ENCODE measurements around the gene MADCAM1.
"Not testable (repeated sequence)": the region's sequence is repeated elsewhere in the genome, so short reads cannot be mapped to it uniquely, and the experiment has no call there.

Gene MADCAM1

DNA sequence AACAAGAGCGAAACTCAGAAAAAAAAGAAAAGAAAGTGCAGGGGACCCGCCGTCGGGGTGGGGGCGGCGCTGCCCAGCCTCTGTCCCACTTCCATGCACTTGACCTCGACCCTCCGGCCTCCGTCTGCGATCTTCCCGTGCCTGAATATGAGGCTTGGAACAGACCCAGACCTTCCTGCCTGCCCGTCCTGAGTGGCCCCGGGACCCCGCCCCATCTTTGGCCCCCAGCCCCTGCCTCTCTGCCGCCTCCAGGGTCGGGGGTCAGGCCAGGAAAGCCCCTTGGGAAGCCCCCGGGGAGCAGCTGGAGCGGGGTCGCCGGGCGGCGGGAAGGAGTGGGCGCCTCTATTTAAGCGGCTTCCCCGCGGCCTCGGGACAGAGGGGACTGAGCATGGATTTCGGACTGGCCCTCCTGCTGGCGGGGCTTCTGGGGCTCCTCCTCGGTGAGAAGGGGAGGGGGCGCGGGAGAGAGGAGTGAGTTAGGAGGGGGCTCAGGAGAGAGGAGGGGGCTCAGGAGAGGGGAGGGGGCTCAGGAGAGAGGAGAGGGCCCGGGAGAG, at the start of gene MADCAM1:
Gene MADCAM1, plus strand, starts transcription at position 375 of the 554 bp plus-strand sequence. Its CDS starts 14 bp downstream, at position 389.
- FAIRE-seq, result no peak

DNA sequence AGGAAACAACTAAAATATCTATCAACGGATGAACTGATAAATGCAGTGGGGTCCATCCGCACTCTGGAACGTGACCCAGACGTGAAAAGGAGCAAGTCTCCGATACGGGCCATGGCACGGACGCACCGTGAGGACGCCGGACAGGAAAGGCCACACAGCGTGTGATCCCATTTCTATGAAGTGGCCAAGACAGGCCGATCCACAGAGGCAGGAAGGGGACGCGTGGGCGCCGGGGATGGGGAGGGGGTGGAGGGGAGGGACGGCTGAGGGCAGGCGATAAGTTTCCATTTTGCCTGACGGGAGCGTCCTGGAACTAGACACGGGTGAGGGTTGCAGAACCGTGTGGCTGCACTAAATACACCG, 49.2 kb upstream of the MADCAM1 start:
- no peak for FAIRE-seq

DNA sequence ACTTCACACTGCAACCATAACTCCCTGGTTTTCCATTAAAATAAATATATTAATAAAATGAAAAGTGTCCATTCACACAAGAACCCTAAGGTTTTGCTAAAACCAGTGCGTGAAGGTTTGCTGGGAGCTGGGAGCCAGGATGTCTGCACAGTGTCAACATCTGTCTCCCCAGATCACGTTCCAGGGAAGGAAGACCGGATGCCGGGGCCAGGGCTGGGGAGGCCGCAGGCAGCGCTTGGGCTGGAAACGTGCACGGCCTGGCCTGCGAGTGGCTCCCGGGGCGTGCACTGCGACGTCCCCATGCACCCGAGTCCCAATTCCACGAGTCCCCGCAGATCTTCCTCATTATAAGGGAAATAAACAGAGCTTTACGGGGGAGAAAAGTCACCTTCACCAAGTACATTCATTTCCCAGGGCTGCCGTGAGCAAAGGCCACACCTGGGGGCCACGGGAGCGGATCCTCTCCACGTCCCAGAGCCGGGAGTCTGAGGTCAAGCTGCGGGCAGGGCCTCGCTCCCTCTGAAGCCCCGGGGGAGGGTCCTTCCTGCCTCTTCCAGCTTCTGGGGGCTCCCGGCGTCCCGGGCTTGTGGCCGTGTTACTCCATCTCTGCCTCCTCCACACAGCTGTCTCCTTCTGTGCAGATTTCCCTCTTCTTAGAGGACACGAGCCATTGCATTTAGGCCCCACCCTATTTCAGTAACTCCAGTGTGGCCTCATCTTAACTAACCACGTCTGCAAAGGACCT, 48.3 kb upstream of the MADCAM1 start:
- no peak for FAIRE-seq

DNA sequence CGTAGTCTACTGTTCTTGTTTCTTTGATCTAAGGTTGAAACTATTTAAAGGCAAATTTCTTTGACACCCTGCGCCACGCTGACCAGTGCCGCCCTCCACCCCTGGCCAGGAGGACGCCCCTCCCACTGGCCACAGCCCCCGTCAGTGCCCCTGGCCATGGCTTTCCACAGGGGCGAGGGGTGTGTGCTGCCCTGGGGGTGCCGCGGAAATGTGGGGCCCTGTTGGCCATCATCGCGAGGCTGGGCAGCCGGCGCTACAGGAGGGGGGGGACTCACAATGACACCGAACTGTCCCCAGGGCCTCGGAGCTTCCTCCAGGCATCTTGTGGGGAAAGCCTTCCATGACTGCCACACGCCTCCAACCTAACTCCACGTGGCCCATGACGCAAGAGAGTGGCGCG, 46.4 kb upstream of the MADCAM1 start:
- no peak for FAIRE-seq

DNA sequence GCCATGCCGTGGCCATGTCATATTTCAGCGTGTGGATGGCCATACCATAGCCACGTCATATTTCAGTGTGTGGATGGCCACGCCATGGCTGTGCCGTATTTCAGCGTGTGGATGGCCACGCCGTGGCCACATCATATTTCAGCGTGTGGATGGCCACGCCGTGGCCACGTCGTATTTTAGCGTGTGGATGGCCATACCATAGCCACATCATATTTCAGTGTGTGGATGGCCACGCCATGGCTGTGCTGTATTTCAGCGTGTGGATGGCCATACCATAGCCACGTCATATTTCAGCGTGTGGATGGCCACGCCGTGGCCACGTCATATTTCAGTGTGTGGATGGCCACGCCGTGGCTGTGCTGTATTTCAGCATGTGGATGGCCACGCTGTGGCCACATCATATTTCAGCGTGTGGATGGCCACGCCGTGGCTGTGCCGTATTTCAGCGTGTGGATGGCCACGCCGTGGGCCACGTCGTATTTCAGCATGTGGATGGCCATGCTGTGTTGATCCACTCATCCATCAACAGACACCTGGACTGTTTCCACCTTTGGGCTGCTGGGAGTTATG, 45.3 kb upstream of the MADCAM1 start:
- FAIRE-seq, result not testable (repeated sequence)

DNA sequence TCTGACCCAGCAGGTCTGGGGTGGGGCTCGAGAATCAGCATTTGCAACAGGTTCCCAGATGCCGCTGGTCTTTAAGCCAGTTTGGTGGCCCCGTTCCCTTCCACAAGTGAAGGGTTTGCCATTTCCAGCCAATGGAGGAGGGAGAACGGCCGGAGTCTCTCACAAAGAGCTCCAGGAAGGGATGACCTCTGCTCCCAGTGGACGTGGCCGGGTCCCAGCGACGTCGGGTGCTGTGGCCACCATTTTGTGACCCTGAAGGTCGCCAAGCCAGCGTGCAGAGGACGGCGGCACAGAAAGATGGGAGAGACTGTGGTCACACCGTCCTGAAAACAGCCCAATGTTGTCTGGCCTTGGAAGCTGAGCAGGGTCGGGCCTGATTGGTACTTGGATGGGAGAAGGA, 43.5 kb upstream of the MADCAM1 start:
- no peak for FAIRE-seq

DNA sequence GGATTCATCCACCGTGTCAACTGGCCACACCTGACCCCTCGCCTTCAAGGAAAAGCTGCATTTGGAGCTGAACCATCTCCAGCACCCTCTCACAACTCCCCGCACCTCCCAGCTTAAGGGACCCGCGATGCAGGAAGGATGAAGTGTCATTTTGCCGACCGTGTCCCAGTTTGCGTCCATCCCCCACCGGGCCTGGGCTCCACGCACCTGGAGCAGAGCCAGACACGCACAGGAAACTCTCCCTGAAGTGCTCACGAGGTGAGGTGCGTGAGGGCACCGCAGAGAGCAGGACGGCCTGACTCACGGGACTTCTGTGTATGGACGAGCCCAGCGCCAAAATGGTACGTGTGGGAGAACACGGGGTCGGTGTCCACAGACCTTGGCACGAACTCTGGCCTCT, 42.7 kb upstream of the MADCAM1 start:
- FAIRE-seq, result no peak

DNA sequence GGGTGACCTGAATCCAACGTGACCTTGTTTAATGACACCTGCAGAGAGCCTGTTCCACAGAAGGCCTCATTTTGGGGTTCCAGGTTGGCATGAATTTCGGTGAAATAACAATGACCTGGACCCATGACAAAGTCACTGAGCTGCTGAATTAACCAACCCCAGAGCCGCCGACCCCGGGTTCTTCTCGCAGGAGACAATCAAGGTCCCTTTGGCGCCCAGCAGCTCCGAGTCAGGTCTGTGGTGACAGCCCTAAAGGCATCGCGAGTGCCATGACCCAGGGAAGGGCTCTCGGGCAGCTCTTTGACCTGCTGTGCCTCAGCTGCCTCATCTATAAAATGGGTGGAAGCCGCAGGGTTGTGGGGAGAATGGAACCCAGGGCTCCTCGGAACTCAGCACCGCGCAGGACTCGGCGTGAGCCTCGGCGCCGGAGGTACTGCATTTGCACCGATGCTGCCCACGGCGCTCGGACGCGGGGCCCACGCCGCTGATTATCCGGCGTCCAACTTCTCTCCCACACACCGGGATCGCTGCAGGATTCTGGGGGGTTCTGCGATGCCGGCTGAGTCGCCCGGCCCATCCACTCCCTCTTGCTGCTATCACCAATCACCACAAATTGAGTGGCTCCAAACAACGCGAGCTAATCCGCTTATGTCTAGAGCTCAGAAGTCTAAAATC, 41.1 kb upstream of the MADCAM1 start:
- no peak for FAIRE-seq

DNA sequence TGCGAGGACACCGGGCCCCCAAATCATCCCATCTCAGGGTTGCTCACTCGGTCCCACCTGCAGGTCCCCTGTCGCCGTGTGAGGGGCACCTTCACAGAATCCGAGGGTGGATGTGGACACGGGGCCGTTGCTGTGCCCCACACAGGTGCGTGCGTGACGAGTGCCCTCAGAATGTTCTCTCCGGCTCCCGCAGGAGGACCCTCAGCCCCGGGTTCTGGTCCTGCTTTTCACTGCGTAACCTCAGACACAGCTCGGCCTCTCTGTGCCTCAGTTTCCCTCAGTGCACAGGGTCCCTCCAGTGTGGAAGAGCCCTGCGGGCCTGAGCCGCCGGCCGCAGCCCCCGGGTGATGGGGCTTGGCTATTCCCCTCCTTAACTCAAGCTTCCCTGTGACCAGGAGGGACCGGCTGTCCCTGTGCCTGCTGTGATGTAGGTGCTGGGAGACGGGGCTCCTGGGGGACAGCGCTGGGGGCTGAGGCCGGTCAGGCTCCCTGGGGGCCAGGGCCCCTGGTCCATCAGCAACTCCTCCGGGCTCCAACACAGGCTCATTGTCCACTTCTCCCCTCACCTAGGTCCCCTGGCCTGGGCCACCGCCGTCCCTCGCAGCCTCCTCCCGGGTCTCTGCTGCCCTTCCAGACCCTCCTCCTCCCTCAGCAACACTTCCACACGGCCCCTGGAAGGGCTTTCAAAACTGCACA, 40.3 kb upstream of the MADCAM1 start:
- no peak for FAIRE-seq

DNA sequence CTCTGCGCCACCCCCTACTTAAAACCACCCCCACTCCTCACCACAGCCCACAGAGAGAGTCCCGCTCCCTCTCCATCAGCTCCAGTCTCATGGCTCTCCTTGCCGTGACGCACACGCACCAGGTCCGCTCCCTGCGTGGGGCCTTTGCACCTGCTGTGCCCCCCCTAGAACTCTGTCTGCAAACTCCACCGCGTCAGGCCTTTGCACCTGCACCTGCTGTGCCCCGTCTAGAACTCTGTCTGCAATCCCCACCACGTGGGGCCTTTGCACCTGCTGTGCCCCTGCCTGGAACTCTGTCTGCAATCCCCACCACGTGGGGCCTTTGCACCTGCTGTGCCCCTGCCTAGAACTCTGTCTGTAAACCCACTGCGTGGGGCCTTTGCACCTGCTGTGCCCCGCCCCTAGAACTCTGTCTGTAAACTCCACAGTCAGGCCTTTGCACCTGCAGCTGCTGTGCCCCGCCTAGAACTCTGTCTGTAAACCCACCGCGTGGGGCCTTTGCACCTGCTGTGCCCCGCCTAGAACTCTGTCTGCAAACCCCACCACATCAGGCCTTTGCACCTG, 39.7 kb upstream of the MADCAM1 start:
- FAIRE-seq, result no peak

DNA sequence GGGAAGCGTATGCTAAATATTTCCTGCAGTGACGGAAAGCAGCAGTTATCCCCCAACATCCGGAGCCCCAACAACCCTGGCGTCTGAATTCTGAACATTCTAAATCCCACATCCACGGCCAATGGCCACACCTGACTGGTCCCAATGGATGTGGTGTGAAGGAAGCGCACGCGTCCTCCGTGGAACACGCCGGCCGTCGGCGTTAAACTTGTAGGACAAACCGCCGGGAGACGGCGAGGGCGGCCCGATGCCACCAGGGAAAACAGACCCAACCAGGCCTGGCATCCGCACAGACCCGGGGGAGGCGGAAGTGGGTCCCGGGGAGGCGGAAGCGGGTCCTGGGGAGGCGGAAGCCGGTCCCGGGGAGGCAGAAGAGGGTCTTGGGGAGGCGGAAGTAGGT, 38.6 kb upstream of the MADCAM1 start:
- no peak for FAIRE-seq

DNA sequence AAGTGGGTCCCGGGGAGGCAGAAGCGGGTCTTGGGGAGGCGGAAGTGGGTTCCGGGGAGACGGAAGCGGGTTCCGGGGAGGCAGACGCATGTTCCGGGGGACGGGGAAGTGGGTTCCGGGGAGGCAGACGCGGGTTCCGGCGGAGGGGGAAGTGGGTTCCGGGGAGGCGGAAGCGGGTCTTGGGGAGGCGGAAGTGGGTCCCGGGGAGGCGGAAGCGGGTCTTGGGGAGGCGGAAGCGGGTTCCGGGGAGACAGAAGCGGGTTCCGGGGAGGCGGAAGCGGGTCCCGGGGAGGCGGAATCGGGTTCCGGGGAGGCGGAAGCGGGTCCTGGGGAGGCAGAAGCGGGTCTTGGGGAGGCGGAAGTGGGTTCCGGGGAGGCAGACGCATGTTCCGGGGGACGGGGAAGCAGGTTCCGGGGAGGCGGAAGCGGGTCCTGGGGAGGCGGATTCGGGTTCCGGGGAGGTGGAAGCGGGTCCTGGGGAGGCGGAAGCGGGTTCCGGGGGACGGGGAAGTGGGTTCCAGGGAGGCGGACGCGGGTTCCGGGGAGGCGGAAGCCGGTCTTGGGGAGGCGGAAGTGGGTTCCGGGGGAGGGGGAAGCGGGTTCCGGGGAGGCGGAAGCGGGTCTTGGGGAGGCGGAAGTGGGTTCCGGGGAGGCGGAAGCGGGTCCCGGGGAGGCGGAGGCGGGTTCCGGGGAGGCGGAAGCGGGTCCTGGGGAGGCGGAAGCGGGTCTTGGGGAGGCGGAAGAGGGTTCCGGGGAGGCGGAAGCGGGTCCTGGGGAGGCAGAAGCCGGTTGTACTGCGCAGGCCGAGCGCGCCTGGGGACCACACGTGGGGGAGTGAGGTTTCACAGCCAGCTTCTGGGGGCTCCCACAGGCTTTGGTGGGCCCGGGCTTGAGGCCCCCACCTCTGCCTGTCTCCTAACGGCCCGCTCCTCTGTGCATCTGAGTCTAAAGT, 37.9 kb upstream of the MADCAM1 start:
- no peak for FAIRE-seq

DNA sequence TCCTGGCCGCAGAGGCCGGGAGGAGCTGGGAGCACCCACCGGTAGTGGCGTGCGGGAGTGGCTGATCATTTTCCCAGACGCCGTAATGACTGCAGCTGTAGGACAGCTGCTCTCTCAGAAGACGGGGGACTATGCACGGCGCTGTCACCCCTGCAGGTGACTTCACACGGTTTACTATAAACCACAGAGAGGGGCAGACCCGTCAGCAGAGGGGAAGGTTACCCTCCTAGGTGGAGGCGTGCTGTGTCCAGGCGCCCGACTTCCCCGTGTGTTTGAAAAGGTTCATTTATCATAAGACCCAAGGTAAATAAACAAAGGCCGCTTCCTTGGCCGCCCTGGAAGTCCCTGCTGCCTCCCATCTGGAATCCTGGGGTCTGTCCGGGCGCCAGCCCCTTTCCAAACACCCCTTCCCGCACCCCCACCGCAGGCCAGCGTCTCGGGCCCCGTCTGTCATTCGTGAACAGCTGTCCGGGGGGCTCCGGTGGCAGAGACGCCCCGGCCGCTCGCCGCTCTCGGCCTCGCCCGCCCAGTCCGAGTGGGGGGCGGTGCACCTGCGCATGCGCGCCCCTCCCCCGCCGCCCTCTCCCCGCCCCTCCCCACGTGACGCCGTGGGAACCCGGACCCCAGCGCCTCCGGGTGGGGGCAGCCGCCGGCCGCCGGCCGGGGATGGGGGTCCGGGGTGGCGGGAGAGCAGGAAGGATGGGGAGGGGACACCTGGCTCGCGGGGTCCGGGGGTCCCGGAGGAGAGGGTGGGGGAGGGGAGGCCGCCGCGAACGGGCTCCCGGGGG, 36.4 kb upstream of the MADCAM1 start:
- FAIRE-seq, result no peak

DNA sequence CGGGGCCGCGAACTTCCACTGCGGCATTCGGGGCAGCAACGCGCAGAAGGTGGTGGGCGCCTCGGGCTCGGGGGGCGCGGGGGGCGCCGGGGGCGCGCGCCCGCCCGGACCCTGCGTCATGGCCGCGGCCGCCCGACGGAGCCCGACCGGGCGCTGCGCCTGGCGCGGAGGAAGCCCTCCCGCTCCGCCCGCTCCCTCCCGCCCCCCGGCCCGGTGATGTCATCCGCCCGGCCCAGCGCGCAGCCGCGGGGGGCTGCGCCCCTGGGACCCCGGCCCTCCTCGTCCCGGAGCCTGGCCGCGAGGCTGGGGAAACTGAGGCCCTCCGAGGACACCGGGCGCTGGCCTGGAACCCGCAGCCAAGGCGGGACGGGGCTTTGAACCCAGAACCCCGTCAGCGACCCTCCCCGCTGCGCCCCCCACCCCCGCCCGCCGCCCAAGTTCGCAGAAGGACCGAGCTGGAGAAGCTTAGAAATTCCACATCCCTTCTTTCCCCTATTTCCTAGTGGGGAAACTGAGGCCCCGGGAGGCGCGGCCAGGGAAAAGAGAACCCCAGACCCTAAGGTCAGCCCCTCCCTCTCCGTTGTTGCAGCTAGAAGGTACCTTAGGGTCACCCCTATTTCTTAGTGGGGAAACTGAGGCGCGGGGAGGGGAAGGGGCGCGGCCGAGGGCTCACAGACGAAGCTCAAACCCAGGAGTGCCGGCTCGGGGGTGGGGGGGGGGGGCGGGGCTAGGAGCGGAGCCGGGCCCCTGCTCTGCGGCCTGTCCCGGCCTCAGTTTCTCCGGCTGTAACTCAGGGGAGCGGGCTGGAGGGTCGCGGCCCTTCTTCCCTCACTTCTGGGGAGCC, 35.2 kb upstream of the MADCAM1 start, which contains the start of gene SHC2:
Gene SHC2, minus strand, starts transcription at position 157 of the 844 bp plus-strand sequence. Its CDS starts 37 bp downstream, at position 120.
- no peak for FAIRE-seq

DNA sequence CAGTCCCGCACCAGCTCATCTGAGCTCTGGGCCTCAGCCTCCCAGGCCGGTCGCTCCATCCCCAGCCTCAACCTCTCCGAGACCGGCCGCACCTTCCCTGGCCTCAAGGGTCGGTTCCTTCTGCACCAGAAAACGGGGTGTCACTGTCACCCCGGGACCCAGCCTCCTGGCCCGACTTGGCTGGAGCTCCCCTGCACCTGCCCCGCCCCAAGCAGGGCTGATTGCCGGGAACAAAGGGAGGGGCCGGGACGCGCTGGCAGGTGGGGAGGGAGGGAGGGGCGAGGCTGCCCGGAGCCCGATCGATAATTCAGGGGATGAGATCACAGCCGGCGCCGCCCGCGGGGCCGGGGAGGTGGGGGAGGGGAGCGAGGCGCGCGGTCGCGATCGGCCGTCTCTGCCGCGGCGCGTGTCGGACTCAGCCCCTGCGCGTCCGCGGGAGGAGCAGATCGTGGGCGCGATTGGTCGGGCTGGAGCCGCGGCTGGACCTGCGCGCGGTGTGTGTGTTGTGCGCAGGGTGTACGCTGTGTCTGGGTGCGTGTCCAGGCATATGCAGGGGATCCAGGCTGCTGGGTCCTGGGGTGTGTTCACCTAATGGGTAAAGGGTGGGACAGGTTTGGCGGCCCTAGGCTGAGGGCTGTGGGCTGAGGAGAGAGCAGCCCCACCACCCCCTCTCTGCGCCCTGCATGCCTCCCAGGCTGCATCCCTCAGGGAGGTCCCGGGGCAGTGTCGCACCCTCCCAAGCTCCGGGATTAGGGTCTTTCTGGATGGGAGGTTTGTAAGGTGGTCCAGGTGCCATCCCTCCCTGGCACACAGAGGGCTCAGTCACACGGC, 34.4 kb upstream of the MADCAM1 start:
- no peak for FAIRE-seq

DNA sequence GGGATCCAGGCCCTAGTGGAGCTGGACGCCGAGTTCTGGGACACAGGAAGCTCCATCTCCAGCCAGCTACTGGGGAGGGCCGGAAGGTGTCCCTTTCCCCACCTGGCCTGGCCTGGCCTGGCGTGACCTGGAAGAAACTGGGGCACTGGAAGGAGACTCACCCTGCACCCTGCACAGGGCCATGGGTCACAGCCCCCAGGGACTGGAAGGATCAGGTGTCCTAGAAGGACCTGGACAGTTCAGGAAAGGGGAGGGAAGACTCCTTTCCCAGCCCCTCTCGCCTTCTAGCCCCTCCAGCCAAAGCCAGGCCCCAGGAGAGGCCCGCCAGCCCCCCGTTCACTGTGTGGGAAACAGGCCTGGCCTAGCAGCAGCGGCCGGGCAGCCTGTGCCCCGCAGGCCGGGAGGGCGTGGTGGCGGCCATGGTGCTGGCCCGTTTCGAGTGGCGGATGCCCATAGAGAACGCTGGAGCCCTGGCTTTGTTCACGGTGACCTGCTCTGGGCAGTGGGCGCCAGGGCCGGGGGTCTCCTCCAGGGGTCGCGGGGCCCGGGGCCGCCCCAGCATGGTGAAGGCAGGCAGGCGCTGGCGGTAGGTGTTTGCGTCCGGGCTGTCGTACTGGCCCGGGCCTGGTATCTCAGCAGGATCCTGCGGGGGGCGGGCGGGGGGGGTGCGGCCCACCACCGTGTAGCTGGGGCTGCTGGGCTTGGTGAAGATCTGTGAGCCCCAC, 32.6 kb upstream of the MADCAM1 start:
- FAIRE-seq, result no peak

DNA sequence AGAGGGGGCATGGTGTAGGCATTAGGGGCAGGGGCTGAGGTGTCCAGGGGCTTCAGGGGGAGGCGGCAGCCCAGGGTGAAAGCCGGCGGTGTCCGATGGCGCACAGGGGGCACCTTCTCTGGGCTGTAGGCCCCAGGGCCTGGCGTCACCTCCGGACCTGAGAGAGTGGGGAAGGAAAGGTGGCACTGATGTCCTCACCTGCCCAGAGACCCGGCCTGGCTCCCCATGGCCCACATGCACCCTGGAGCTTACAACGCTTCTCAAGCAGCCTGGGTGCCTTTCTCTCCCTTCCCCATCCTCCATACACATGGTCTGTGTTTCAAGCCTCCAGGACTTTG, 32.1 kb upstream of the MADCAM1 start:
- no peak for FAIRE-seq

DNA sequence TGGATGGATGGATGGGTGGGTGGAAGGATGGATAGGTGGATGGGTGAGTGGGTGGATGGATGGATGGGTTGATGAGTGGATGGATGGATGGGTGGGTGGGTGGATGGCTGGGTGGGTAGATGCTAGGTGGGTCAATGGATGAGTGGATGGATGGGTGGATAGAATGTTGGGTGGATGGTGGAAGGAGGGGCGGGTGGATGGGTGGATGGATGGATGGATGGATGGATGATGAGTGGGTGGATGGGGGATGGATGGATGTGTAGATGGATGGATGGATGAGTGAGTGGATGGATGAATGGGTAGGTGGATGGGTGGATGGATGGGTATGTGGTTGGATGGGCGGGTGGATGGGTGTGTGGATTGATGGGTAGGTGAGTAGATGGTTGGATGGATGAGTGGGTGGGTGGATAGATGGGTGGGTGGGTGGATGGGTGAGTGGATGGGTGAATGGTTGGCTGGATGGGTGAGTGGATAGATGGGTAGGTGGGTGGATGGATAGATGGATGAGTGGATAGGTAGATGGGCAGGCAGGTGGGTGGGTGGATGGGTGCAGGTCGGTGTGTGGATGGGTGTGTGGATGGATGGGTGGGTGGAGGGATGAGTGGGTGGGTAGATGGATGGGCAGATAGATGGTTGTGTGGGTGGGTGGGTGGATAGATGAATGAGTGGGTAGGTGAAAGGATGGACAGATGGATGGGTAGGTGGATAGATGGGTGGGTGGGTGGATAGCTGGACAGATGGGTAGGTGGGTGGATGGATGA, 31.1 kb upstream of the MADCAM1 start:
- FAIRE-seq, result no peak
